ENCODE measurements around the gene LIX1.
"Not testable (repeated sequence)": the region's sequence is repeated elsewhere in the genome, so short reads cannot be mapped to it uniquely, and the experiment has no call there.

LIX1 gene

DNA sequence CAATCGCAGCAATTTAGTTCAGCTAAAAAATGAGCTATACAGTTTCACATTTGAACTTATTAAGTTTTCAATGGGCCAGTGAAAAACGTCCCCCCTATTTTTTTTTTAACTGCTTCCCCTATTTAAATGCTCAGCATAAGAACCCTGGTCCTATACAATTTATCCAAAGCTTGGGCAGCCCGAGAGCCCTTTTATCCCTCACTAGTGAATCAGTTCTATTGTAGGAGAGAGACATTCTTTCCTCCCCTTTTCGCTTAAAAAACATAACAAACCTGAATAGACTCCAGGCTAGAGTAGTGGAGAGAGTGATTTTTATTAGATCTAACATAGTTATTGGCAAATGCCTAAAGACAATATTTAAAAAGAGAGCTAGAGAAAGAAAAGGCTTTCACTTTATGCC, 1.4 kb downstream of the LIX1 start:
- no peak for DNase-seq (ENCODE audit: low spot score)

DNA sequence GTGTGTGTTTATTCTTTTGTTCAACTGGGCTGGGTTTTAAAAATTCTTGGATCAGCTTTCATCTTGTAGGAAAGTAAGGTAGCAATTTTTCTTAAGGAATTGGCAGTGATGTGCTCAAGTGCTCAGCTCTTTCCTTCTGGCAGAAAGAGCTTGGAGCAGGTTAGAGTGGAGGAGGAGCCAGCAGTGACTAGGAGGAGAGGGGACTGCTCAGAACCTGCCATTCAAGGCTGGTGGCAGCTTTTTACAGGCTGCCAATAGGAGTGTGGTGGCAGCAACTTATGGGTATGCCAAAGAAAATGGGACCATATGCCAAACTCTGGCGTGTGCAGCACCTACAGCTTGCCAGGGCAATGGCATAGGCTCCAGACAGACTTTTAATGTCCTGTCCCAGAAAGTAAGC, 2.2 kb downstream of the LIX1 start:
- DNase-seq (ENCODE audit: low spot score) = not testable (repeated sequence)

DNA sequence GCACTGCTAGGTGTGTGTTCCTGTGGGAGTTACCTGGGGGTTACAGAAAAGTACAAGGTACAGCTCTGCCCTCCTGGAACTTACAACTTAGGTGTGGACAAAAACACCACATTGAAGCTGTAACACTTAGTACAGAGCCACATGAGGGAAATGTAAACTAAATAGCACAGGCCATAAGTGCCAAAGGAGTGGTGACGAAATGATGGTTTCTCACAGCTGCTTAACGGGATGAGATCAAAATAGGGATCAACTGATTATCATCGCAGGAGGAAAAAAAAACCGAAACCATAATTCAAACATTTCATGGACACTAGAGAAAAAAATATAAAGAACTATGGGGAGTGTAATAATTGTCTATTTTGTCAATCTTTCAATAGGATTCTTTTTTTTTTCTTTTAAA, 5.9 kb downstream of the LIX1 start:
- DNase-seq (ENCODE audit: low spot score) = no peak

DNA sequence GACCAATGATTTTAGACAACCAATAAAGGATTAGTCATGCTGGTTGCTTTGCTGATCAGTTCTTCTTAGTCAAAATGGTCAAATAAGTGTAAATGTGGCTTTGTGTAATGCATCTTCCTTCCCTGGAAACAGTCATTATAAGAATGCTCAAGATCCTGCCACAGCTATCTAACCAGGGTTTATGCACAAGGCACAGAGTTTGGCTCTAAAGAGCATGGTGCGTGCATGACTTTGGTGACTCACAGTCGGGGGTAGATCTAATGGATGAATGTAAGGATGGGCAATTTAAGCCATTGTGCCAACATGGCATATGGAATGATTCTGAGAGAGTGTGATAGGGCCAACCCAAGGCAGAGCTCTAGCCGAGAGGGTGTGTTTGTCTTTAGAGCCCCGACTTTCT, 6.5 kb downstream of the LIX1 start:
- DNase-seq (ENCODE audit: low spot score) = no peak

DNA sequence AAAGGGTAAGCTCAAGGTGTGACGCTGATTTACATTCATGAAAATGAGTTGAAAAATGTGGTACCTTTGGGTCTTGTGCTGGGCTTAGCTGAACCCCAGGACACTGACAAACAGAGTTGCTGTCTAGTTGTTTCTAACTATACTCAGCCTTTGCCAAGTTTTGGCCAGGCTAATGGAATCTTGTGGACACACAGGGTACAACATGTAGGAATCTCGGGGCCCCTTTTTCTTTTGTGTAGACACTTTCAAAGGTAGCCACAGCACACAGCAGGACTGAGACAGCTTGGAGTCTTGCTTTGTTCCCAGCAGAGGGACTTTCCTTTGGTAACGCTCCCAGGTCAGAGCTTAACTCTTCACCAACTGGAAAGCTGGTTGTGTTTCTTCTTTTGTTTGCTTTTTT, 7.8 kb downstream of the LIX1 start:
- no peak for DNase-seq (ENCODE audit: low spot score)

DNA sequence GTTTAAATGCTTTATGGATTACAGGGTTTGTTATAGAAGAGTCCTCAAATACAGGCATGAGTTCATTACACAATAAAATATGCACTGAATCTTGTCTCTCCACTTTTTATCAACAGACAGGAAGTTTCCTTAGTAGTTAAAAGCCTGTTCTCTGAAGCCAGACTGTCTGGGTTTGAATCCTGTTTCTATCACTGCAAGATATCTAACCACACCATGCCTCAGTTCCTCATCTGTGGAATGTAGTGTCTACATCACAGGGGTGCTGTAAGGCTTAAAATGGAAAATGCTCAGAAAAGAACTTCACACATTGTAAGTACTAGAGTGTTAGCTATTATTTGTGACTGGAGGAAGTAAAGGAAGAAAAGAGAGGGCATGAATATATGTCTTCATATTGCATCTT, 9.3 kb downstream of the LIX1 start:
- DNase-seq (ENCODE audit: low spot score) = no peak

DNA sequence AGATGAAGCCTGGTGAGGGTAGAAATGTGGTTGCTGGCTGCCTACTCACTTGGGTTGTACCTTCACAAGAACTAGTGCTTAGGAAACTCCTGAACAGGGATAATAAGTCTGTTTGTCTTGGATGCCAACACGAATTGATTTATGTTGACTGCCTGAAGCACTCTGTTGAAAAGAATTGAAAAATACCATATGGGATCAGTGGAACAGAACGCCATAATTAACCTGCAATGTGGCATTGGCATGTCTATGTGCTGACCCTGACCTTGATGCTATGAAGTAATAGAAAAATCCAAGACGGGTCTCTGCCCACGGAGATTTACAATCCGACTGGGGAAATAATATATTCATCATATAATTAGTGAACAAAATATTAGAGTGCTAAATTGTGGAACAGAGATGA, 10.5 kb downstream of the LIX1 start:
- no peak for DNase-seq (ENCODE audit: low spot score)

DNA sequence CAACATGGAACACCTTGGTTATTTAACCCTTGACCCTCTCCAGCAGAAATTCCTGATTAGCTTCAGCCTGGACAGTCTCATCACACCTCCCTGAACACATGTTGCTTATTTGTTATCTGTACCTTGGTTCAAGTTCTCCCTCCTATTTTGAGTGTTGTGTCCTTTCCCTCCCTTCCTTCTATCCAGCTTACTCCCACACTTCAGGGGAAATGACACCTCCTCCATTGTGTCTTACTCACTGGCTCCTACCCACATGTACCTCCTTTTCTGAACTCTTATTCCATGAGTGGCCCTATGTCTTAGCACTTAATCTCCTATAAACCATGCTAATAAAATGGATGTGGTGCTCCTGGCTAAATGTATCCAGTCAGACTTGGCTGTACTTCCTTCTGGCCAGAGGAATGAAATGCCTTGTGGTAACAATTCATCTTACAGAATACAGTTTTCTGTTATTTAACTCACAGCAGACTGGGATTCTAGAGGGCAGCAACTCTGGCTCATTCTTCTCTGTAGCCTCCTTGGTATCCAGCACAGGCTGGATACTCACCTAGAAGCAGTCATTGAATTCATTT, 11.2 kb downstream of the LIX1 start:
- DNase-seq (ENCODE audit: low spot score) = no peak

DNA sequence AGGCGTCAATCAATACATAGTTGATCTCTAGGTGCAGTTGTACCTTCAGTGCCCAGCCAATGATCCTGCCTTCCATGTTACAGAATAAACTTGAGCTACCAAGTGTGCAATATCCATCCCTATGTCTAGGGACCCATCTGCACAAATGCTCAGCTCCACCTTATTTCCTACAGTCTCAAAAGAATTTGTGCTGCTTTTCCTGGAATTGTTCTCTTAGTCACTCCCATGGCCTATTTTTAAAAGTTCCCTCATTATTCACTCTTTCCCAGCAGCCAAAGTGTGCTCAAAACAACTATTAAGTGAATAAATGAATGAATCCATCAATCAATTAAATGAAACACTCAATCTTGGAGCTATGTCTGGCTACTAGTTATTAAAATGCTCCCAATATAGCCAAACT, 14.7 kb downstream of the LIX1 start:
- no peak for DNase-seq (ENCODE audit: low spot score)

DNA sequence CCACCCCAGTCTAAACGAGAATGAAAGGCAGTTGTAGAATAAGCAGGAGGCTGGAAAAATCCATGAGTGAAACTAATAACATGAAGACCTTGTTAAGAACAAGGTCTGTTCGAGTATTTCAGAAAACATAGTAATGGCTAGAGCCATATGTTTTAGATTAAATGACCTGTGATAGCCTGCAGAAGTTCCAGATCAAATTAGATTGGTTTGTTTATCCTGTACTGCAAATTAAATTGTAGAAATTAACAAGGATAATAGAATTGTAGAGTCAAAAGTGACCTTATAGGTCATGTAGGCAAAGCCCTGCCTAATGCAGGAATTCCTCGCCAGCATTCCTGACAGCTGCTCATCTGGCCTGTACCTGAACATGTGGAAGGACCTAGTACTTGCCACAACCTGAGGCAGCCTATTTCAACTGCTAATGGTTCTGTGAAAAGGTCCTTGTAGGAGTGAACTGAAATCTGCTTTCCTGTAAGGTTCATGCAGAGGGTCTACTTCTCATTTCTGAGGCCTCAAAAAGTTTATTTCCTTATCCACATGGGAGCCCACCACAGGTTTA, 17.2 kb downstream of the LIX1 start:
- DNase-seq (ENCODE audit: low spot score) = no peak

DNA sequence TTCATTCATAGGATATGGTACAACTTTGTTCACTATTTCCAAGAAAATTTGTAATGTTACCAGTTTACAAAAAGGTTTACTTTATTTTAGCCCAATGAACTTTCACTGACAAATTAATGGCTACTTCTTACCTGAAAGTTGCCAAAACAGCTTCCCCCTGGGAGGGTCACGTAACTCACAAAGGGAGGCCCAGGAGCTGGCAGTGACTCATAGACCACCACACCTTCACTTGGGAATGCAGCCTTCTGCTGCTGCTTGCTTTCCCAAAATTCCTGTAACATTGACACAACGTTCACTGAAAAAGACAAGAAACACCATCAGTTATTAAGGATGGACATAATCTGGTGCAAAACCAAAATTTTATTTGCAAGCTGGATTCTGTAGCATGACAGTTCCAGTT, 18.1 kb downstream of the LIX1 start:
- no peak for DNase-seq (ENCODE audit: low spot score)

DNA sequence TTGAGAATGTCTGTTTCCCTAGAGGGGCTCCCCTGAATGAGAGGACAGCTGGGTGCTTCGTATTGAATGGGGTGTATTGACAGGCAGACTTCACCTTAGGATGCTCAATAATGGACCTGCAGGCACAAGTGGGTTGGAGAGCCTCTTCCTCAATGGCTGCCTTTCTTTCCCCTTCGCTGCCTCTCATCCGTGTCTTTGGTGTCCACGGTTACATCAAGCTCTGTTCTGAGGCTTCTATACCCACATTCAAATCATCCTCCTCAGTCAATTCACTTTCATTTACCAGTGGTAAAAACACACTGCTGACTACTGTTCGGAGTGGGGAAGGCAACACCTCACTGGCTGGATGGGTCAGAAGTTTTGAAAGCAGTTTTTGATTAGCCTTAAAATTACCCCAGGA, 20.6 kb downstream of the LIX1 start:
- DNase-seq (ENCODE audit: low spot score) = no peak

DNA sequence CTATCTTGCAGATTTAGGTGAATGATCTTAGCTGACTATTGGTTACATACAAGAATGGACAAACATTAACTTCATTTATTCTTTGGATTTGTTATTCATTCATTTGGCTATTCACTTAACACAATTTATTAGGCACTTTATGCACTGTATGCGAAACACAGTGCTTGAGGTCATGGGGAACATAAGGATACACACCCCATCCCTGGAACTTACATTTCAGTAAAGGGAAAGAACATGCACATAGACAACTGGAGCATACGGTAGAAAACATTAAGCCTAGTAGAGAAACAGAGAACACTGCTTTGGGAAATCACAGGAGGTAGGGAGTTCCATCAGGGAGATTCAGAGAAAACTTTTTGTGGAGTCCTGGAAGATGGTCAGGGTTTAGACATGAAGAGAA, 22.2 kb downstream of the LIX1 start:
- DNase-seq (ENCODE audit: low spot score) = no peak

DNA sequence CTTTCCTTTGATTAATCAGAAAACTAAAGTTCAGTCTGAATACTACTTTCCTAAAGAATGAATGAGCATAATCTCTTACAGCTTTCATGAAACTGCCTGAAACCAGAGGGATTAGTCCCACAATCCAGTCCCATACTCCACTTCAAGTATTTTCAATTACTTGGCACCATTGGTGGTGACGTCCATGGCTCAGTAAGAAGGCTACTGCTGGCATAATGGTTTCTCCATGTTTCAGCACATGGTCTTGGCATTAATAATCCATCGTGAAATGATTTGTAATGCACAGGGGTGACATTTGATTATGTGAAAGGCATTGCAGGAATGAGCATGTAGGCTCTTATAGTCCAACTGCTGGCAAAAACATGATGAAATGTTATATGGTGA, 23.4 kb downstream of the LIX1 start:
- DNase-seq (ENCODE audit: low spot score) = no peak

DNA sequence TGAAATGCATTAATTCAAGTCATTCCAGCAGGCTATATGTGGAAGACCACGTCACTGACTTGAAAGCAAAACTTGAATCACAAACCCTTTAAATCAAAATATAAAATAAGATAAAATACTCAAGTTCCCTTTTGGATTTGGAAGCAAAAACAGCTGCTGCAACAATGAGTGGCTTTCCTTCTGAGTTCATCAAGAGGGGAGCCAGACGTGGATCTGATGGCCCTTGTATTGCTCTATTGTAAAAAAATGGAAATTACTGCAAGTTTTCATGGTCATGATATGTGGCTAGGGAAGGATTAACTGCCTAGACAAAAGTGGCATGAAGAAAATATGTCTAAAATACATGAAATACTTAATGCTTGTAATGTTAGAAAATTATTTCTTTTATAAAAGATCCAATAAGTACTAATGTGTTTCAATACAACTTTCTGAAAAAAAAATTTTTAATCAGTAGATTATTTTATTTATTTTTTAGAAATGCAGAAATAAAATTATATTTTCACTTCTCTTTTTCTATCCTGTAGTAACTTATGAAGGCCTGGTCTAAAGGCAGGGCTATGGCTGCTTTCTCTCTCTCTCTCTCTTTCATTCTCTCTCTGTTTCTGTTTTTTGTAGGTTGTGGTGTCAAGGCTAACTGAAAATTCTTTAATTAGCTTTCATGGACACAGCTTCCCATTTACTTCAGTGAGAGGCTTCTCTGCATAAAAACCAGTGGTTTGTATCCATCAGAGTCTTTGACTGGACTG, 24.0 kb downstream of the LIX1 start:
- no peak for DNase-seq (ENCODE audit: low spot score)

DNA sequence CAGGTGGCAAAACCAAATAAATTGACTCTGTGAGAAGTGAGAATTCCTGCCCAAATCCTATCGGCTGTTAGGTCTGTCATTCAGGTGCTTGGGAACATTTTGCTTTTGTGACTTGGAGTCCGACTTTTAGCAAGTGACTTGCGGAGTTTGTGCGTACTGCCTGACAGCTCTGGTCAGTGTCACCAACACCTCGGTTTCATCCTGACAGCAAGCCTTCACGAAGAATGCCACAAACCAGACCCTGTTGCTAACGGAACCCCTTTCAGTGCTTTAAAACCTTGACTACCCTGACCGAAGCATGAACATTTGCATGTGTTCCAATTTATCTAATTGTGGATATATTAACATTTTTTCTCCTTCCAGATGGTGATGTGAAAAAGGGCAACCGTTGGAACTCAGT, 26.5 kb downstream of the LIX1 start:
- no peak for DNase-seq (ENCODE audit: low spot score)

DNA sequence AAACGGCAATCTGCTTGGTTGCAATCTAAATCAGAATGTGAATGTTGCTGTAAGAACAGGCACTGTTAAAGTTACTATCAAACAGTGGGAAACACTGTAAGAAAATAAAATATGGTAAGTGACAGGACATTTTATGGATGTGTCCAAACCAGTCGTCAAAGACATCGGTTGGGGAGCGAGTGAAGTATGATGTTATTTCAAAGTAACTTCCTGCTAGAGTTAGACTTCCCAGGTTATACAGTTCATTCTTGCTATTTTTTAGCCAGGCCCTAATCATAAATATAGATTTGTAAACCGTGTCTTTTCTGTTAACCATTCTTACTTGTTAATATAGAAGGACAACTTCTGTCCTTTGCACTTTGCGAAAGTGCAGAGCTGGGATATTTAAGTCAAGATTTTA, 30.2 kb downstream of the LIX1 start:
- DNase-seq (ENCODE audit: low spot score) = no peak

DNA sequence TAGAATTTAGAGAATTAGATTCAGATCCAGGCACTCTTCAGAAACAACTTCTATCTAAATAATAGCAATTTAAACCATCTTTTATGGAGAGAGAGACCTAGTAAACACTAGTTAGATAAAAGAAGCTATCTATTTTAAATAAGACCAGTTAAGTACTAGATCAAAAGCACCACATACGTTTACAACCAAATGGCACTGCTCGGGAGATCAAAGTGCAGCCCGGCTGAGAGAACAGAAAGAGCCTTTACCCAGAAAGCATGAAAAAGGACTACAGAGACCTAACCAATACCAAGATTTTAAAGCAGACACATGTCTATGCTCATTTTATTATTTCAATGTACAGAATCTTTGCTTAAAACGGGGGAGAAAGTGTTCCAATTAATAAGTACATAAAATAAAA, 30.8 kb downstream of the LIX1 start:
- DNase-seq (ENCODE audit: low spot score) = peak; percentile 22

DNA sequence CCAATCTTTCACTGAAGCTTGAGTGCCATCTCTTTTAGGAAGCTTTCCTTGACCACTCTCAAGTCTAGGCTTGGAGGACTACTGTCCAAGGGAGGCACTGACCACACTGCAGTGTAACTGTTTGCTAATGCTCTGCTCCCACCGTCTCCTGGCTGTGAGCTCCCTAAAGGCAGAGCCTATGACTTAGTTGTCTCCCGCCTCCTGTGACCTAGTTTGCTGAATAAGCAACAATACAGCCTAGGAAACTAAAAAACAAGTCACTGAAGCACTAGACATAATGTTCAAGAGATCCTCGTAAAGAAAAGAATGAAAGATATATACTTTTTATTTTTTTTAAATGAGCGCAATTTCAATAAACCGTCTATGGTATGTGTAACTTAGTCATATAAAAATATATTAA, 31.4 kb downstream of the LIX1 start:
- DNase-seq (ENCODE audit: low spot score) = no peak

DNA sequence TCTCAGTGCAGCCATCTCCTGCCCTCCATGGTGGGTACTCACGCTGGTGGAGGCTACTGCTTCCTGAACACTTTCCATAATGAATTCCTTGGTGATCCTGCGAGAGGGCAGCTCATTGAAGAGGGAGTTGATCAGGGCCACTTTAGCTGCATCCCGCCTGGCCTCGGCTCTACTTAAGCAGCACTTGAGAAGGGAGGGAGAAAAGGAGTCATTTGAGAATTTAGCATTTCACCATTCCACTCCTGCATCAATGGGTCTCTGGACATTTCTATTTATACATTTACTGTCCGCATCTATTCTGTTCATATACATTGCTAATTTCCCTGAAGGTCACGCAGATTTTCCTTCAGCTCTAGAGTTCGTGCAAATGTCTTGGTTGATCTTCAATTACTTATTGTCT, 35.1 kb downstream of the LIX1 start:
- DNase-seq (ENCODE audit: low spot score) = no peak

DNA sequence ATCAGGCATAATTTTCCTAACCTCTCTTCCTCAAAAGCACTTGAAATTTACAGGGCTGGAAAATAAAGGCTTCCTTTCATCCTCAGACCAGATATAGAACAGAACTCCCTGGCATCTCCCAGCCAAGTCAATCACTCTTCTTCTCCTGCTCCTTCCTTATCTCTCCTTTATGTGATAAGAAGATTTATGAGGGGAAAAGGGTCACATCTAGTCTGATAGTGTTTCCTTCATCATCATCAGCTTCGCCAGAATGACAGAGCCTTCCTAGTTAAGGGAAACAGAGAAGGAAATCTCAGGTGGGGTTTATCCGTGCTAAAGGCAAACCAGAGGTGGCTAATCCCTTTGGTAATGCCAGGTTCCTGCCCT, 36.2 kb downstream of the LIX1 start:
- DNase-seq (ENCODE audit: low spot score) = no peak

DNA sequence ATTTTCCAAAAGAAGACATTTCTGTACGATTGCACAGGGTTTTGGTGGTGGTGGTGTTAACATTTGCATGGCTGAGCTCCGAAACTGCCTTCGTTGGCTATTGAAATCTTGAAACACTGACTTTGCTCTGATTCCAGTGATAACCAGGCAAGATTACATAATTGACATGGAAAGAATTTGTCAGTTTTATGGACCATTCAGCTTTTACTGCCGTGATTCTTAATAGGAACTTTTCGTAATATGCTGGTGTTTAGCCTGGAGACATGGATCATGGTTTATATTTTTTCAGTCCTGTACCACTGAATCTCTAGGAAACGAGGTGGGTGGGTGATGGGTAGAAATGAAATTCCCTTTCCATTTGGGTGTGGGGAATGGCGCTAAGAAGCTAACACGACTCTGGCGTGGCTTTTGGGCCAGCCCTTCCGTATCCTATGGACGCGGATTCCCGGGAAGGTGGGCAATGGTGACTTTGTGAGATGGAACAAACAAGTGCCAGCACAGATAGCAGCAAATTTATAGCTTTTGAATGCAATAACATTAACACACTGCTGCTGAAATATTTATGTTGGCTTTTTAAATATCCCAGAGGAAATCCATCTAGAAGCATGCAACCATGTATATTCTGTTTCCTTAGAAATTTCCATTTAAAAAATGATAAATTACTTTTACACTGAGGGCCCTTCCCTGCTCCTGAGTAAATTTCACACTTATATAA, 36.8 kb downstream of the LIX1 start:
- no peak for DNase-seq (ENCODE audit: low spot score)

DNA sequence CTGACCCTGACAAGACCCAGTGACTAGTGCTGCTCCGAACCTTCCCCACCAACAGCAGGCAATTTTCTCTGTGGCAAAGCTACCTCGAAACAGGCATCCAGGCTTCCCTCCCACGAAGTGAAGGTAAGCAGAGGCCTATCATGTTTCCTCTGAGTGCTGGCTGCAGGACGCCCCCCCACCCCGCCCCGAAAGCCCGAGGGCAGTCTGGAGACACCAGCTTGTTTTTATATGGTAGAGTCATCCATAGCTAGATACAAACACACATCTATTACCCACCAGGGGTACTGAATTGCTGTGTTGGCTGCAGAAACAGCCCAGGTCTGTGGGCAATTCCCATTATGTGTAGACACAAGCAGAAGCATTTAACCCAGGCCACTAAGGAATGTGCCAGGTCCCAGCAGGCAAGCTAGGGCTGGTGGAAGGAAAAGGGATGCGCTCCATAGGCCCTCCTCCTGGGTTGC, 40.4 kb downstream of the LIX1 start:
- no peak for DNase-seq (ENCODE audit: low spot score)
